ENCODE measurements around the gene CERS4. TPM values are rescaled to one million over a fixed set of nuclear protein-coding genes. Genes with fewer than 3 reads are reported as not detected.
"Not testable (repeated sequence)": the region's sequence is repeated elsewhere in the genome, so short reads cannot be mapped to it uniquely, and the experiment has no call there.

Gene CERS4
- total RNA-seq, 2 experiments from 2014 or later, result 20.3 to 28.2 TPM

DNA sequence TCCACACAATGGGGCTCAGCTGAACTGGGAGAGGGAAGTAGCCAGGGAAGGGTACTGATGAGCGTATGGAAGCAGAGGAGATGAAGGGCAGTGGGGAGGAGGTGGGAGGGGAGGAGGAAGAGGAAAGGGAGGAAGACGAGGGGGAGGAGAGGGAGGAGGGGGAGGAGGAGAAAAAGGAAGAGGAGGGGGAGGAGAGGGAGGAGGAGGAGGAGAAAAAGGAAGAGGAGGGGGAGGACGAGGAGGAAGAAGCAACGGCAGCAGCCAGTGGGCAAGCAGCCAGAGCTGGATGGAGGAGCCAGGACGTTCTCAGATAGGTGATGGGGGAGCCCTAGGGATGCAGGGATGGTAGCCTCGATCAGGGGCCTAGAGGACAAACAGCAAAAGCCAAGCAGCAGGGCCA lies 5.6 kb downstream of the CERS4 start:
- no peaks in the 10 kb centered on the region for H3K27me3 Mint-ChIP-seq
- H3K4me1 Mint-ChIP-seq, result peaks cover 13% of the 10 kb centered on the region
- H3K27ac Mint-ChIP-seq, result no peak overlapping the region
- peaks cover 2% of the 10 kb centered on the region for H3K36me3 Mint-ChIP-seq
- DNase-seq, result no peak
- ATAC-seq, result no peak
- H3K9me3 Mint-ChIP-seq (ENCODE audit: low read depth), result no peaks in the 10 kb centered on the region
- CTCF ChIA-PET, result no interaction called here
- no peak overlapping the region for H3K4me3 Mint-ChIP-seq

DNA sequence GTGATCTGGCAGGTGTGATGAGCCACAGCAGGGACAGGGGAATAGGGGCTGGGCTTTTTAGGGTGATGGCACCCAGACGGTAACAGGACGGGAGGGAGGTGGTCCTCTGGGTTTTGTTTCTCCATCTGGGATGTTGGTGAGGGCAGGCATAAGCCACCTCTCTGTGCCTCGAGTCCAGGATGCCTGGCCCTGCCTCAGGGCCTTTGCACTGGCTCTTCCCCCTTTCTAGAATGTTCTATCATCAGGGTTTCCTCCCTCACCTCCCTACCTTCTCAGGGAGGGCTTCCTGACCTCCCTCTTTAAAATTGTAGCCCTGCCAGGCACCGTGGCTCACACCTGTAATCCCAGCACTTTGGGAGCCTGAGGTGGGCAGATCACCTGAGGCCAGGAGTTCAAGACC lies 6.6 kb downstream of the CERS4 start:
- Mint-ChIP-seq H3K9me3 (ENCODE audit: low read depth) (no peaks in the 10 kb centered on the region), H3K36me3 (peaks cover 2% of the 10 kb centered on the region), H3K27ac (peak overlapping the region; percentile 34), H3K27me3 (no peaks in the 10 kb centered on the region), H3K4me1 (peaks cover 7% of the 10 kb centered on the region), H3K4me3 (no peak overlapping the region)
- CTCF ChIA-PET, result no interaction called here
- DNase-seq (no peak), ATAC-seq (no peak)

DNA sequence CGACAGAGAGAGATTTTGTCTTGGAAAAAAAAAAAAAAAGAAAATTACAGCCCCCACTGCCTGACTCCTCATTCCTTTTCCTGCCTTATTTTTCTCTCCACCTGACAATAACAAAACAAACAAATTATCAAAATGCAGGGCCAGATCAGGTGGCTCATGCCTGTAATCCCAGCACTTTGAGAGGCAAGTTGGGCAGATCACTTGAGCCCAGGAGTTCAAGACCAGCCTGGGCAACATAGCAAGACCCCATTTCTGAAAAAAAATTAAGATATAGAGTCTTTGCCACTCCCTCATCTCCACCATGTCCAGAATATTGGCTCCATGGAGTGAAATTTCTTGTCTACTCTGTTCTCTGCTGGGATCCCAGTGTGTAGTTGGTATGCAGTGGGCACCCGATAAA lies 7.2 kb downstream of the CERS4 start:
- H3K27me3 Mint-ChIP-seq, result no peaks in the 10 kb centered on the region
- ATAC-seq (no peak), DNase-seq (no peak)
- CTCF ChIA-PET, result no interaction called here
- H3K36me3 Mint-ChIP-seq, result peaks cover 2% of the 10 kb centered on the region
- peaks cover 5% of the 10 kb centered on the region for H3K4me1 Mint-ChIP-seq
- H3K27ac Mint-ChIP-seq, result no peak overlapping the region
- no peaks in the 10 kb centered on the region for H3K9me3 Mint-ChIP-seq (ENCODE audit: low read depth)
- no peak overlapping the region for H3K4me3 Mint-ChIP-seq

DNA sequence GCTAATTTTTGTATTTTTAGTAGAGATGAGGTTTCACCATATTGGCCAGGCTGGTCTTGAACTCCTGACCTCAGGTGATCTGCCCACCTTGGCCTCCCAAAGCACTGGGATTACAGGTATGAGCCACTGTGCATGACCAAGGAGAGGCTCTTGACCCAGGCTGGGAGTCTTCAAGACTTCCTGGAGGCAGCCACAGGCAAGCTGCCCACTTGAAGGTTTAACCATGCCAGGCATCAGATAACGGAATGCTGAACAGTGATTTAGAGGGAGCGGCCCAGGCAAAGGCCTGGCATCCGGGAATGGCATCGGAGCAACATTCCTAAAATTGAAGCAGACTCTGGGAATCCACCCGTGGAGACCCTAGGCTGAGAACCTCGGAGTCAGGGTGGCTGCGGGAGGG lies 9.0 kb downstream of the CERS4 start:
- ATAC-seq; H3K4me1 Mint-ChIP-seq; DNase-seq; CTCF ChIA-PET; H3K9me3 Mint-ChIP-seq (ENCODE audit: low read depth); H3K36me3 Mint-ChIP-seq; H3K27me3 Mint-ChIP-seq; H3K4me3 Mint-ChIP-seq: not testable (repeated sequence)
- peak overlapping the region; percentile 54 for H3K27ac Mint-ChIP-seq

DNA sequence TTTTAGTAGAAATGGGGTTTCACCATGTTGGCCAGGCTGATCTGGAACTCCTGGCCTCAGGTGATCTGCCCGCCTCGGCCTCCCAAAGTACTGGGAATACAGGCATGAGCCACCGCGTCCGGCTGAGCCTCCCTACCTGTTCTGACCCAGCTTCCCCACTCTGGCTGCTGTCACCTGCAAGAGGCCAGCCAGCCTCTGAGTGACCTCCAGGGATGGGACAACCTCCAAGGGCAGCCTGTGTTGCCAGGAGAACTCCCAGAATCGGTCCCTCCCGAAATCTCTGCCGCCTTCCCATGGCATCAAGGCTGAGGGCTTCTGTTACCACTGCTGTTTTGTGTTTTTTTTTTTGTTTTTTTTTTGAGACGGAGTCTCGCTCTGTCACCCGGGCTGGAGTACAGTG lies 11.3 kb downstream of the CERS4 start:
- CTCF ChIA-PET, result no interaction called here
- H3K9me3 Mint-ChIP-seq (ENCODE audit: low read depth), result no peaks in the 10 kb centered on the region

DNA sequence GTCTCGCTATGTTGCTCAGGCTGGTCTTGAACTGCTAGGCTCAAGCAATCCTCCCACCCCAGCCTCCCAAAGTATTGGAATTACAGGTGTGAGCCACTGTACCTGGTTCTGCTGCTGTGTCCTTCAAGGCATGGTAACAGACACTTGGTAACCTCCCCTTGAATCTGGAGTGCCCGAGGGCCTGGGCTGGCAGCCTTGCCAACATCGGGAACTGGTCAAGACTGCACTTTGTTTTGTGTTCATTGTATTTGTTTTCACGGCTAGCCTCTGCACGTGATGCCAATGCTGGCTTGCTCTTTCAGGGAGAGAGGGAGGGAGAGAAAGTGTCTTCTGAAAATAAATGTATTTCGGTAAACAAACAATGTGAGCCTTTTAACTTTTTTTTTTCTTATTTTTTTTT lies 12.0 kb downstream of the CERS4 start:
- no peak for ATAC-seq

More for the DNA sequence above, 11.3 kb downstream of the CERS4 start:
- ATAC-seq (no peak), DNase-seq (no peak)
- H3K4me3 Mint-ChIP-seq, result no peak overlapping the region
- peaks cover 2% of the 10 kb centered on the region for H3K36me3 Mint-ChIP-seq
- no peaks in the 10 kb centered on the region for H3K4me1 Mint-ChIP-seq
- H3K27ac Mint-ChIP-seq, result no peak overlapping the region
- no peaks in the 10 kb centered on the region for H3K27me3 Mint-ChIP-seq

DNA sequence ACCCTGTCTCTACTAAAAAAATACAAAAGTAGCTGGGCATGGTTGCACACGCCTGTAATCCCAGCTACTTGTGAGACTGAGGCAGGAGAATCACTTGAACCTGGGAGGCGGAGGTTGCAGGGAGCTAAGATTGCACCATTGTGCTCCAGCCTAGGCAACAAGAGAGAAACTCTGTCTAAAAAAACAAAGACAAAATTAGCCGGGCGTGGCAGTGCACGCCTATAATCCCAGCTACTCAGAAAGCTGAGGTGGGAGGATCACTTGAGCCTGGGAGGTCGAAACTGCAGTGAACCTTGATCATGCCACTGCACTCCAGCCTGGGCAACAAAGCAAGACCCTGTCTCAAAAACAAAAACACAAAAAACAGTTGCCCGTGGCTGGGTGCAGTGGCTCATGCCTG lies 14.3 kb downstream of the CERS4 start:
- not testable (repeated sequence) for H3K27ac Mint-ChIP-seq; H3K9me3 Mint-ChIP-seq (ENCODE audit: low read depth); DNase-seq; H3K27me3 Mint-ChIP-seq; H3K4me3 Mint-ChIP-seq; ATAC-seq; H3K36me3 Mint-ChIP-seq; H3K4me1 Mint-ChIP-seq
- CTCF ChIA-PET, result interaction anchor here (0.6 kb wide), 1 partner anchor 51 kb away, joined by 3 read pairs; no protein-coding TSS in a partner anchor

More for the DNA sequence above, 12.0 kb downstream of the CERS4 start:
- Mint-ChIP-seq H3K36me3 (peaks cover 2% of the 10 kb centered on the region), H3K4me1 (no peaks in the 10 kb centered on the region), H3K4me3 (no peak overlapping the region), H3K27ac (no peak overlapping the region), H3K27me3 (no peaks in the 10 kb centered on the region), H3K9me3 (ENCODE audit: low read depth) (no peaks in the 10 kb centered on the region)
- CTCF ChIA-PET, result no interaction called here
- DNase-seq, result no peak

DNA sequence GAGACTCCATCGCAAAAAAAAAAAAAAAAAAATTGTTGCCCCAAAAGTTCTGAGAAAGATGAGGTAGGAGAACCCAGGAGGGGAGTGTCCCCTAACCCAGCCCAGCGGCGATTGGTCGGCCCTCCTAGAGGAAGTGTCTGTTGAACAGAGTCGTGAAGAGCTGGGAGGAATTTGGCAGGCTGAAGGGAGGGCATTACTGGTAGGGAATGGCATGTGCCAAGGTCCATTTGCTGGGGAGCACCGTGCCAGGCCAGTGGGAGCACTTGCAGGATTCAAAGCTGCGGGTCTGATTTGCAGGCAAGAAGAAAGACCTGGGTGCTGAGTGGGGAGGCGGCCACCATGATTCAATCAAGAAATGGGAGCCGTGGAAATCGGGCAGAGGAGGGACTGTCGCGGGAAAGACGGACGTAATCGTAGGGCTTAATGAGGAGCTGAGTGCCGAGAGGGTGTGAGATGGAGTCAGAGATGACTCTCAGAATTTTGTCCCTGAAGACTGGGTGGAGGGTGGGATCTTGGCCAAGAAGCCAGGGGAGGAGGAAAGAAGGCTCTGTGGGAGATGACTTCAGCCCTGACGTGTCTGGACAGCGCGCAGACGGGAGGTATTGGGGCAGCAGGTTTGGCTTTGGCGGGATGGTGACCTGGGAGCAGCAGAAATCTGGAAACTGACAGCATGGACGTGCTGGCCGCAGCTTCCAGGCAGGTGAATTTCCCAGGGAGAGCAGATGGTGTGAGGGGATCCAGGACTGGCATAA lies 15.4 kb downstream of the CERS4 start:
- no peaks in the 10 kb centered on the region for H3K27me3 Mint-ChIP-seq
- no peak overlapping the region for H3K27ac Mint-ChIP-seq
- H3K4me1 Mint-ChIP-seq, result peaks cover 2% of the 10 kb centered on the region
- peaks cover 2% of the 10 kb centered on the region for H3K36me3 Mint-ChIP-seq
- no peak for DNase-seq
- no peak overlapping the region for H3K4me3 Mint-ChIP-seq
- ATAC-seq, result no peak
- H3K9me3 Mint-ChIP-seq (ENCODE audit: low read depth), result no peaks in the 10 kb centered on the region
- CTCF ChIA-PET, result interaction anchor here (0.7 kb wide), 1 partner anchor 45 kb away, joined by 3 read pairs; no protein-coding TSS in a partner anchor

DNA sequence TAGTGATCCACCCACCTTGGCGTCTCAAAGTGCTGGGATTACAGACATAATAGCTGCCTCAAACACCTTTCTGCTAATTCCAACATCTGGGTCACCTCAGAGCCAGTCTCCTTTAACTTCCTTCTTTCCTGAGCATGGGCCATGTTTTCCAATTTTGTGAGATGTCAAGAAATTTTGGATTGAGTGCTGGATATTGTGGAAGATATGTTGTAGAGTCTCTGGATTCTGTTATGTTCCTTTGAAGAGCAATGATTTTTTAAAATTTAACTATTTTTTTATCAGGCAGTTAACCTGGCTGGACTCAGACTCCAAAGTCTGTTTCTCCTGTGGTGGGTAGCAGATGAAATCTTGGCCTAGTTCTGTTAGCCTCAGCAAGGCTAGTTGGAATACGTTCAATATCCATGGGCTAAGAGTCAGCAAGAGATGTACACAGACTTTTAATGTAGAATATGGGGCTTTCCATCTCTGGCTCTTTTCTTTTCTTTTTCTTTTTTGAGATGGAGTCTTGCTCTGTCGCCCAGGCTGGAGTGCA lies 22.0 kb downstream of the CERS4 start:
- Mint-ChIP-seq H3K27ac (no peak overlapping the region), H3K9me3 (ENCODE audit: low read depth) (no peaks in the 10 kb centered on the region), H3K4me3 (no peak overlapping the region), H3K27me3 (no peaks in the 10 kb centered on the region), H3K36me3 (peaks cover 9% of the 10 kb centered on the region), H3K4me1 (peaks cover 2% of the 10 kb centered on the region)
- ATAC-seq, result no peak
- no peak for DNase-seq
- CTCF ChIA-PET, result interaction anchor here (0.7 kb wide), 1 partner anchor 112 kb away, joined by 3 read pairs; no protein-coding TSS in a partner anchor

DNA sequence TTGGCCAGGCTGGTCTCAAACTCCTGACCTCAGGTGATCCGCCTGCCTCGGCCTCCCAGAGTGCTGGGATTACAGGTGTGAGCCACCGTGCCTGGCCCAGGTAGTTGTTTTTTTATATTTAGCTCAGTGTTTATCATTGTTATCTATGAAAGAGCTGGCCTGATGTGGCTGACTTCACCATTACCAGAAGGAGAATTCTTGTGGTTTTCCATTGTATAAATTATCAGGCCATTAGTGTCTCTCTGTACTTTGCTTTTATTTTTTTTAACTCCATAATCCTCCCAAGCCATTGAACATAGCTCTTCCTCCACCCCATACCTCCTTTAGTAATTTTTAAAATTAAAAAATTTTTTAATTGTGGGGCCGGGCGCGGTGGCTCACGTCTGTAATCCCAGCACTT lies 24.2 kb downstream of the CERS4 start:
- CTCF ChIA-PET, result interaction anchor here (1.2 kb wide), 1 partner anchor 75 kb away, joined by 3 read pairs; no protein-coding TSS in a partner anchor

DNA sequence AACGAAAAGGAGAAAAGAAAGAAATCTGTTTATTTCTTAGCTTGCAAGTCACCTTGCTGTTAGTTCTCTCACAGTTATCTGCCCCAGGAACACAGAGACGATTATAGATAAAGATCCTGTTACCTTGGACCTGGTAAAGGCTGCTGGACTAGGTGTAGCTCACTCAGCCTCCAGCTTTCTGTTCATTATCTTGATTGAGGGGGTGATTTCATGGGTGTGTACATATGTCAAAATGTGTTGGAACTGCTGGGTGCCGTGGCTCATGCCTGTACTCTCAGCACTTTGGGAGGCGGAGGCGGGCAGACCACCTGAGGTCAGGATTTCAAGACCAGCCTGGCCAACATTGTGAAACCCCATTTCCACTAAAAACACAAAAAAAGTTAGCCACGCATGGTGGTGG lies 27.9 kb downstream of the CERS4 start:
- Mint-ChIP-seq H3K27me3 (no peaks in the 10 kb centered on the region), H3K4me1 (peaks cover 18% of the 10 kb centered on the region), H3K4me3 (no peak overlapping the region), H3K36me3 (peaks cover 20% of the 10 kb centered on the region), H3K27ac (no peak overlapping the region), H3K9me3 (ENCODE audit: low read depth) (peaks cover 5% of the 10 kb centered on the region)
- CTCF ChIA-PET, result no interaction called here
- DNase-seq, result no peak
- ATAC-seq, result no peak

More for the DNA sequence above, 24.2 kb downstream of the CERS4 start:
- H3K36me3 Mint-ChIP-seq, result peaks cover 9% of the 10 kb centered on the region
- no peaks in the 10 kb centered on the region for H3K4me1 Mint-ChIP-seq
- DNase-seq, result no peak
- H3K4me3 Mint-ChIP-seq, result no peak overlapping the region
- no peak for ATAC-seq
- no peak overlapping the region for H3K27ac Mint-ChIP-seq
- no peaks in the 10 kb centered on the region for H3K9me3 Mint-ChIP-seq (ENCODE audit: low read depth)
- no peaks in the 10 kb centered on the region for H3K27me3 Mint-ChIP-seq

DNA sequence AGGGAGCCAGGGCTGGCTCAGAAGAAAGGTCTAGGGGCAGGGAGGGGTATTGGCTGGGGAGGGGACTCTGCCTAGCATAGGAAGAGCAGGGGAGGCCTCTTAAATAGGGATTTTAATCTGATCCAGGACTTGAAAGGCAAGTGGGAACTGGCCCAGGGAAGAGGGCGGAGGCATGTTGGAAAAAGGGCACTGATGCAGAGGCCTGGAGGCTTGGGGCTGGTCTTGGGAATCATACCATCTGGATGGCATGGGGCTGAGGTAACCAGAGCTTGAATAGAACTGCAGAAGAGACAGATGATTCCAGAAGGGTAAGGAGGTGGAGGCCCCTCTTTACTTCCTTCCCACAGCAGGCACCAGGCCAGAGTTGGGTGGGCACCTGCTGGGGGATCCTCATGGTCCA lies 29.1 kb downstream of the CERS4 start:
- H3K4me3 Mint-ChIP-seq, result no peak overlapping the region
- DNase-seq (no peak), ATAC-seq (no peak)
- CTCF ChIA-PET, result interaction anchor here (1.9 kb wide), 1 partner anchor 80 kb away, joined by 4 read pairs; no protein-coding TSS in a partner anchor
- H3K27ac Mint-ChIP-seq, result peak overlapping the region; percentile 41
- H3K9me3 Mint-ChIP-seq (ENCODE audit: low read depth), result peaks cover 10% of the 10 kb centered on the region
- peaks cover 29% of the 10 kb centered on the region for H3K36me3 Mint-ChIP-seq
- peaks cover 18% of the 10 kb centered on the region for H3K4me1 Mint-ChIP-seq
- no peaks in the 10 kb centered on the region for H3K27me3 Mint-ChIP-seq

DNA sequence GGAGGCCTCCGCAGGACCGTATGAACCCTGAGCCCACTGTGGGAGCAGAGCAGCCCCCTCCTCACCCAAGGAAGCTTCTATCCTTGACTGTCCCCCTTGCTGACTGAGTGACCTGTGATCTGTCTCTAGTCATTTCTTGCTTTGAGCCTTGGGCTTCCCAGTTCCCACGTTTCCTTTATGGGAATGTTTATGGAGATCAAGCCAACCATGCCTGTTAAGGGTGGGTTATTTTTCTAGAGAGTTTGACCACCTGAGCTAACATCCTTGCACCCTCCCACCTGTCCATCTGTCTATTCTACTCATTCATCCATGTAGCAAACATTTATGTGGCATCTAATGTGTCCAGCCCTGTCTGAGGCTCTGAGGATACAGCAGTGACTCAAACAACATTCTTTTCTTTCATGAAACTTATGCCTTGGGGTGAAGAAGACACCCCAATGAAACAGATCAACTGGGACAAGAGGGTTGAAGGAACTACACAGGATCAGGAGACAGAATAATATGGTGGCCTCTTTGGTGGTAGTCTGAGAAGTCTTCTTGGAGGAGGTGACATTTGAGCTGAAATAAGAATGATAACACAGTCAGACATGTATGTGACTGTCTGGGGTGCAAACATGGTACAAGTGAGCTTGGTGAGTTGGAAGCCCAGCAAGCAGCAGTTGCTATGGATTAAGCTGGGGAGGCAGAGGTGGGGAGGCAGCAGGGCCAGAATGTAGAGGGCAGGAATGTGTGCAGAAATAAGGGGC lies 30.5 kb downstream of the CERS4 start:
- Mint-ChIP-seq H3K27me3 (no peaks in the 10 kb centered on the region), H3K4me1 (peaks cover 18% of the 10 kb centered on the region), H3K4me3 (peak overlapping the region; percentile 1), H3K27ac (peak overlapping the region; percentile 85), H3K9me3 (ENCODE audit: low read depth) (peaks cover 12% of the 10 kb centered on the region), H3K36me3 (peaks cover 39% of the 10 kb centered on the region)
- DNase-seq (no peak), ATAC-seq (no peak)
- CTCF ChIA-PET, result interaction anchor here (0.8 to 1.9 kb wide), 7 partner anchors 12 to 295 kb away, joined by 3 to 4 read pairs (median 3); no protein-coding TSS in a partner anchor
